Femur (tissue), 1 donor: ENCODE measurements around the gene DET1.
A peak's percentile ranks its signal among the peaks of the same experiment; 100 is the strongest.
"Not testable (repeated sequence)": the region's sequence is repeated elsewhere in the genome, so short reads cannot be mapped to it uniquely, and the experiment has no call there.

Experiments used
- DNase-seq: peaks from one replicate; pipeline ENCODE4 v3.0.0-alpha.2; 2017

DET1 gene

GRCh38 chr15:88546248-88547129 lies at the start of gene DET1:
Gene DET1, minus strand, starts transcription at chr15:88546681. Its CDS starts 14,976 bp downstream, at chr15:88531705.
- DNase-seq = peak; percentile 97

DNA sequence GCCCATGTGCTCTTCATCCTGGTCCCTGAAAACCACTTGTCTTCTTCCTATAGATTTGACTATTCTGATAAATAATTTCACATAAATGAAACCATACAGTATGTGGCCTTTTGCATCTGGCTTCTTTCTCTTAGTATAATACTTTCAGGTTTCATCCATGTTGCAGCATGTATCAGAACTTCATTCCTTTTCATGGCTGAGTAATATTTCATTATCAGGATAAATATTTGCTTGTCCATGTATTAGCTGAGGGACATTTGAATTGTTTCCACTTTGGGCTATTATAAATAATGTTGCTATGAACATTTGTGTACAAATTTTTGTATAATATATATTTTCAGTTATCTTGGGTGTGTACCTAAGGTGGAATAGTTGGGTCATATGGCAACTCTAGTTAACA lies 44.9 kb upstream of the DET1 start:
- DNase-seq = no peak

DNA sequence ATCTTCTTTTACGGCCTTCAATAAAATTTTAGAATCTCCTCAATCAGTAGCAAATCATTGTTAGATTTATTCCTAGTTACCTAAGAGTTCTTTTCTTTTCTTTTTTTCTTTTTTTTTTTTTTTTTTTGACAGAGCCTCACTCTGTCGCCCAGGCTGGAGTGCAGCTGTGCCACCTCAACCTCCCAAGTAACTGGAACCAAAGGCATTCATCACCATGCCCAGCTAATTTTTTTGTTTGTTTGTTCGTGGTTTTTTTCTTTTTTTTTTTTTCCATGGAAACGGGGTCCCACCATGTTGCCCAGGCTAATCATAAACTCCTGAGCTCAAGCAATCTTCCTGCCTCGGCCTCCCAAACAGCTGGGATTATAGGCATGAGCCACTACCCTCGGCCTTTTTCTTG lies 44.3 kb upstream of the DET1 start:
- no peak for DNase-seq

GRCh38 chr15:88586401-88587162 lies 40.1 kb upstream of the DET1 start:
- DNase-seq = no peak

- no peak for DNase-seq
Observed at GRCh38 chr15:88580532-88580931, 34.1 kb upstream of the DET1 start.

DNA sequence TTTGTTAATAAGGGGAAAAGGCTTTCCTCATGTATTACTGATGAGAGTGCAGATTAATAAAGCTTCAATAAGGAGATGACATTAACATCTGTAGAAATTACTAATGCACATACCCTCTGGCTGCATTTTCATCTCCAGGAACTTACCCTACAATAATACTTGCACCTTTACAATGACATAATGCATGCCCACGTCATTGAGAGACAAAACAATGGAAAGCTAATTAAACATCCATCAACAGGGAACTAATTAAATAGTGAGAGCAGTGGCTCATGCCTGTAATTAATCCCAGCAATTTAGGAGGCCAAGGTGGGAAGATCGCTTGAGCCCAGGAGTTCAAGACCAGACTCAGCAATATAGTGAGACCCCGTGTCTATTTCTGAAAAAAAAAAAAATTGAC lies 32.8 kb upstream of the DET1 start:
- no peak for DNase-seq

DNA sequence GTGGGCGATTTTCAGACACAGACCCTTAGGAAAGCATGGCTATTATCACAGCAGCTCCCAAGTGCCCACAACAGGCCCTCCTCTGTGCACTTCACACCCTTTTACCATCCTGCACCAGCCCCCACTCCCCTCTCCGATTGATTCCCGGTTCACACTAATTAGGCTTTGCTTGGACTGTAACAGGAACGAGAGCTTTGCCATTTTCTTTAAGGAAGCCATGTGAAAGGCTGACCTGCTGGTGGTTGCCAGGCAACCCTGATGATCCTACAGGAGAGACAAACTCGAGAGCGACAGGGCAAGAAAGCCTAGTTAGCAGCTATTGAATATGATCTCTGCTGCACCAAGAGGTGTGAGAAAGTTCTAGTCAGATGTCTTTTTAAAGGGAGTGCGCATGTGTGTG lies 28.2 kb upstream of the DET1 start:
- no peak for DNase-seq

DNA sequence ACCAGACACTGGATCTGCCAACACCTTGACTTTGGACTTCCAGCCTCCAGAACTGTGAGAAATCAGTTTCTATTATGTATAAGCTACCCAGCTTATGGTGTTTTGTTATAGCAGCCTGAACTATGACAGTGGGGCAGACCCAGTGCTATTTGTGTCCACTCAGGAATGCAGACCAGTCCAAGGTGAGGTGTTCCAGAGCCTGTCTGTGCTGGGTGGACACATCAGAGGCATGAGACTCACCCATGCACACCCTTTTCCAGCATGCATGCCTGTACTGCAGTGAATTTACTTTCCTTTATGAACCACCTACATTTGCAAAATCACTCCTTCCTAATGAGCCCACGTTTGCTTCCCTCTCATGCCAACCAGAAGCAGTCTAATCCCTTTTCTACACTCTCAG lies 27.6 kb upstream of the DET1 start:
- no peak for DNase-seq

- no peak for DNase-seq
Observed at GRCh38 chr15:88571852-88572259, 25.4 kb upstream of the DET1 start.

DNA sequence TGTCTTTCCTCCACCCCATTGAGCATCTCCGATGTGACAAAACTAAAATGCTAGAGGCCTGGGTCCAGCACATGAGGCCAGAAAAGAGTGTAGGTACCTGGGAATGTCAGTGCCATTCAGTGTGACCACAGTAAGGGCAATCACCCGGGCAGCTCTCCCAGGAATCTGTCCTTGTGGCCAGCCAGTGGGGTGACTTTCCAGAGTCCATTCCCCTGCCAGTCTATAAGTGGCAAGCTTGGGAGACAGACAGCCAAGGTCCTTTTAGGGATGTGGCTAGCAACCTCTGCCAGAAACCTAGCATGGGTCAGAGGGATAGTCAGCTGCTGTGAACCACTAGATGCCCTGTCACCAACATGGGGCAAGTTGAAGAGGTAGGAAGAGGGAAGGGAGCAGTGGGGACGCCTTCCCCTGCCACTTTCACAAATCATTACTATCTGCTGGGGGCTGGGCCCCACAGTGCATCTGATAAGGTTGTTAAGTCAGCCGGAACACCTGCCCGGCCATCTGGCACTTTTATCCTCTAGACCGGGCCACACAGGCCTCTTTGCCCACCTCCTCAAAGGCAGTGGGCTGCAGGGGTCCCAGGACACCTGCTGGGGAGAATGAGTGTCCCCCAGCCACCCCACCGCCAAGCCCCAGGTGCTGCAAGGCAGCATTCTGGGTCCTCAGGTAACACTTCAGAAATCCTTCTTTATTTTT lies 24.8 kb upstream of the DET1 start:
- no peak for DNase-seq

GRCh38 chr15:88568589-88568988 lies 22.1 kb upstream of the DET1 start:
- DNase-seq = no peak

- no peak for DNase-seq
Observed at GRCh38 chr15:88564741-88565140, 18.3 kb upstream of the DET1 start.

DNA sequence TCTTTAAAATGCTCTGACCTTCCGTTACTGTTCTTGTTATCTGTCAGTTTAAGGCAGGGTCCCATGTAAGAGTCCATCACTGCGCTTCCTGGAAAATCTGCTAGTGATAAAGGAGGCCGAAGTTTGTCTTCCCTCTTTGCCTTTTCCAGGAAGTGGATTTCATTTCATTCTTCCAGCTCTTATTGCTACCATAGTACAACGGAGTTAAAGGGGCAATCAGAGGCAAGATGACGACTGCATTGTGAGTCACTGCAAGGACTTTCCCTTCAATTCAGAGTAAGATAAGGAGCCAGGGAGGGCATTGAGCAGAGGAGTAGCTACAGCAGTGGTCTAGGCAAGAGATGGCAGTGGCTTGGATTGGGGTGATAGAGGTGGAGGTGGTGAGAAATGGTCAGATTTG lies 17.2 kb upstream of the DET1 start:
- no peak for DNase-seq

GRCh38 chr15:88559565-88559964 lies 13.1 kb upstream of the DET1 start:
- not testable (repeated sequence) for DNase-seq

DNA sequence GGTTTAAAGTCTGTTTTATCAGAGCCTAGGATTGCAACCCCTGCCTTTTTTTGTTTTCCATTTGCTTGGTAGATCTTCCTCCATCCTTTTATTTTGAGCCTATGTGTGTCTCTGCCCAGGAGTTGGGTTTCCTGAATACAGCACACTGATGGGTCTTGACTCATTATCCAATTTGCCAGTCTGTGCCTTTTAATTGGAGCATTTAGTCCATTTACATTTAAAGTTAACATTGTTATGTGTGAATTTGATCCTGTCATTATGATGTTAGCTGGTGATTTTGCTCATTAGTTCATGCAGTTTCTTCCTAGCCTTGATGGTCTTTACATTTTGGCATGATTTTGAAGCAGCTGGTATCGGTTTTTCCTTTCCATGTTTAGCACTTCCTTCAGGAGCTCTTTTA lies 11.5 kb upstream of the DET1 start:
- not testable (repeated sequence) for DNase-seq

DNA sequence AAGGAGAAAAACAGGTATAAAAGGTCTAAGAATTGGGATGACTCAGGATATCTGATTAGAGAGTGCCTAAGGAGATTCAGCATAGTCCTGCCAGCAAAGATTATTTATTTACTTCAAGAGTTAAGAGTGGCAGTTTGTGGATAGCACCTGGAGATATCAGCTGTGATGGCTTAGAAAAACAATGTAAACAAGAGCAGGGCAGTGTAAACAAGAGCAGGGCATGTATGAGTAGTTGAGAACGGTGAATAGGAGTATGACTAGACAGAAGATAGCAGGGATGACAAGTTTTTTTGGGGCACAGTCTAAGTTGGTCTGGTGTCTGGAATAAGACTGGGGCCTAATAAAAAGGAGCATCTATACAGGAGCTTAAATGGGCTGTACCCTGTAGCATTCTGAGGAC lies 1.5 kb upstream of the DET1 start:
- not testable (repeated sequence) for DNase-seq

- DNase-seq = not testable (repeated sequence)
Observed at GRCh38 chr15:88545578-88546247, 768 bp downstream of the DET1 start.

DNA sequence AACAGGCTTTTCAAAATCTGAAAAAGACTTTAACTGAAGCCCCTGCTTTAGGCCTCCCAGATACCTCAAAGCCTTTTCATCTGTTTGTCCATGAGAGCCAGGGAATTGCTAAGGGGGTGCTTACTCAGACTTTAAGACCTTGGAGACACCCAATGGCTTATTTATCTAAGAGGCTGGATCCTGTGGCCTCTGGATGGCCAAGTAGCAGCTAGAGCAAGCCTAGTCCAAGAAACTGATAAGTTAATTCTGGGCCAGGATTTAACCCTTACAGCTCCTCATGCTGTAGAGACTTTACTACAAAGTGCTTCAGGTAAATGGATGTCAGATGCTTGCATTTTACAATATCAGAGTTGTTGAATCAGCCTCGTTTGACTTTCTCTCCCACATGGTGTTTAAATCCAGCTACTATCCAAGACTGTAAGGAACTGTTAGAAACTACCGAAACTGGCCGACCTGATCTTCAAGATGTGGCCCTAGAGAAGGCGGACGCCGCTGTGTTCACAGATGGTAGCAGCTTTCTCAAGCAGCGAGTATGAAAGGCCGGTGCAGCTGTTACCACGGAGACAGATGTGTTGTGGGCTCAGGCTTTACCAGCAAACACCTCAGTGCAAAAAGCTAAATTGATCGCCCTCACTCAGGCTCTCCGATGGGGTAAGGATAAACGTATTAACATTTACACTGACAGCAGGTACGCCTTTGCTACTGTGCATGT lies 3.3 kb downstream of the DET1 start:
- no peak for DNase-seq

GRCh38 chr15:88542342-88542733 lies 4.1 kb downstream of the DET1 start:
- no peak for DNase-seq

- DNase-seq = no peak
Observed at GRCh38 chr15:88541709-88542341, 4.7 kb downstream of the DET1 start.

- DNase-seq = not testable (repeated sequence)
Observed at GRCh38 chr15:88541111-88541510, 5.4 kb downstream of the DET1 start.

GRCh38 chr15:88540350-88540749 lies 6.1 kb downstream of the DET1 start:
- DNase-seq = not testable (repeated sequence)
